HG02938 (cell line): ENCODE results near the gene LUC7L.
A peak's percentile ranks its signal among the peaks of the same experiment; 100 is the strongest.
"Not testable (repeated sequence)": the region's sequence is repeated elsewhere in the genome, so short reads cannot be mapped to it uniquely, and the experiment has no call there.

Experiments
- ATAC-seq: cut with Tn5 transposase; IDR thresholded peaks from one replicate; pipeline ENCODE4 v1.9.1; 2021; ENCODE audit warnings: mild to moderate bottlenecking, moderate library complexity; ENCODE audit not compliant: unreplicated experiment

LUC7L gene, protein sequence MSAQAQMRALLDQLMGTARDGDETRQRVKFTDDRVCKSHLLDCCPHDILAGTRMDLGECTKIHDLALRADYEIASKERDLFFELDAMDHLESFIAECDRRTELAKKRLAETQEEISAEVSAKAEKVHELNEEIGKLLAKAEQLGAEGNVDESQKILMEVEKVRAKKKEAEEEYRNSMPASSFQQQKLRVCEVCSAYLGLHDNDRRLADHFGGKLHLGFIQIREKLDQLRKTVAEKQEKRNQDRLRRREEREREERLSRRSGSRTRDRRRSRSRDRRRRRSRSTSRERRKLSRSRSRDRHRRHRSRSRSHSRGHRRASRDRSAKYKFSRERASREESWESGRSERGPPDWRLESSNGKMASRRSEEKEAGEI

GRCh38 chr16:228852-229730 is at the start of gene LUC7L:
TSS of gene LUC7L (minus strand) at chr16:229449. CDS start at chr16:229339, 110 bp downstream.
- peak; percentile 81 for ATAC-seq

- ATAC-seq, result no peak
Measured at GRCh38 chr16:278863-279366, 49.7 kb upstream of the LUC7L start.

DNA sequence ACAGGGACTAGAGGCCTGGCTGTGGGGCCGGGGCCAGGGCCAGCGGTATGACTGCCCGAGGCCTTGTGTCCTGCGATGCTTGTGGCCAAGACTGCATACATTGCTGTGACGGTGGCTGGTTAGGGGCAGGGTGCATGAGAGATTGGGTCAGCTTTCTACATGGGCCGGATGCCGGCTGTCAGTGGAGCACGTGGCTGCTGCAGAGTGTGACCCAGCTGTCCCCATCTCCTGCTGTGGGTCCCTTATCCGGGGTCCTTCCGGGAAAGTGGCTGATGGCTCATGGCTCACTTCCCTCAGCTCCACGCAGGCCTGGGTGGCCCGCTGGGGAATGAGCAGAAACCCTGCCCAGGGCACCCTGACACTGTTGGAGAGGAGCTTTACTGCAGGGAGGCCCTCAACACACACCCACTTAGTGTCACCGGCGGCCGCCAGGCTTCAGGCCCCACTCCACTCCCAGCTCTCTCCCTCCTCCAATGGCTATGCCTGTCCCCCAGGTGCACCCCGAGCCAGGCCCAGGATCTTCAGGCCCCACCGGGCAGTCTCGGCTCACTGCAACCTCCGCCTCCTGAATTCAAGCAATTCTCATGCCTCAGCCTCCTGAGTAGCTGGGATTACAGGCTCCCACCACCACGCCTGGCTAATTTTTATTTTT is 47.3 kb upstream of the LUC7L start:
- no peak for ATAC-seq

DNA sequence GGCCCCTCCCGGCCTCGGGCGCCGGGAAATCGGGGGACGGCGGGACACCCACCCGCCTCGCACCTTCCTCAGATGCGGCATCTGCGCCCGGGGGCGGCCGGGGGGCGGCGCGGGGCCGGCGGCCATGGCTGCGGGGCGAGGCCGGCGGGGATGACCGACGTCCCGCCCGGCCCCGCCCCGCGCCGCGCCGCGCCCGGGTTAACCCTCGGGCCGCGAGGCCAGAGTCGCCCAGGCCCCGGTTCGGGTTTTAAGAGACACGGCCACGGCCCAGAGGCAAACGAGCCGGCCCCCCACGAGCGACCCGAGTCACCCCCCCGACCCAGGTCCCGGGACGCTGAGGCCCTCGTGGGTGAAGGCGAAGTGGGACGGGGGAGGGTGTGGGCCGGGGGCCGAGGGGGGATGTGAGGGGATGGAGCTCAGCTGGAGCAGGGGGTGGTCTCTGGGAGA is 46.6 kb upstream of the LUC7L start, which contains the start of gene RGS11:
Gene RGS11 (minus strand): TSS at position 159 of the 447 bp plus-strand sequence. CDS start 33 bp downstream, at position 126.
- no peak for ATAC-seq

DNA sequence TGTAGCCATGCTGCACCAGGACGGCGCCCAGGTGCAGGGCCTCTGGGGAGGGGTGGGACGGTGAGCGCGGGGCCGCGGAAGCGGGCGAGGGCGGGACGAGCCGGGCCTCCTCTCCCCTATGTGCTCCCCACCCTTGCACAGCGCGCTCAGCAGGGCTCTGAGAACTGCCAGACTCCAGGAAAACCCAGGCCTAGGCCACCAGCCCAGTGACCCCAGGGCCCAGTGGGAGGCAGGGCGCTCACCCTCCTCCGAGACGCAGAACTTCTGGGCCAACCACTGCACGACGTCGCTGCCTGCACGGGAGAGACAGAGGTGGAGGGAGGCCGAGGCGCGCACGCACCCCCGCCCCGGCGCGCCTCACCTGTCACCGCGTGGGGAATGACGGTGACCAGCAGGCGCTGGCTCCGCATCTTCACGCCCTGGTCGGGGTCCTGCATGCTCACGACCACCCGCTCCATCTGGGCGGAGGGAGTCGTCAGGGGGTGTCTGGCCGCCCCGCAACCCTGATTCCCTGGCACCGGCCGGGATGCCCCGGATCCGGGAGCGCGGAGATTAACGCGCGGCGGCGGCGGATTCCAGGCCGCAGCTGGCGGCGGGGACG is 45.9 kb upstream of the LUC7L start:
- ATAC-seq, result no peak

GRCh38 chr16:273547-274421 is 44.5 kb upstream of the LUC7L start:
- ATAC-seq, result no peak

- no peak for ATAC-seq
Measured at GRCh38 chr16:272633-273546, 43.6 kb upstream of the LUC7L start.

DNA sequence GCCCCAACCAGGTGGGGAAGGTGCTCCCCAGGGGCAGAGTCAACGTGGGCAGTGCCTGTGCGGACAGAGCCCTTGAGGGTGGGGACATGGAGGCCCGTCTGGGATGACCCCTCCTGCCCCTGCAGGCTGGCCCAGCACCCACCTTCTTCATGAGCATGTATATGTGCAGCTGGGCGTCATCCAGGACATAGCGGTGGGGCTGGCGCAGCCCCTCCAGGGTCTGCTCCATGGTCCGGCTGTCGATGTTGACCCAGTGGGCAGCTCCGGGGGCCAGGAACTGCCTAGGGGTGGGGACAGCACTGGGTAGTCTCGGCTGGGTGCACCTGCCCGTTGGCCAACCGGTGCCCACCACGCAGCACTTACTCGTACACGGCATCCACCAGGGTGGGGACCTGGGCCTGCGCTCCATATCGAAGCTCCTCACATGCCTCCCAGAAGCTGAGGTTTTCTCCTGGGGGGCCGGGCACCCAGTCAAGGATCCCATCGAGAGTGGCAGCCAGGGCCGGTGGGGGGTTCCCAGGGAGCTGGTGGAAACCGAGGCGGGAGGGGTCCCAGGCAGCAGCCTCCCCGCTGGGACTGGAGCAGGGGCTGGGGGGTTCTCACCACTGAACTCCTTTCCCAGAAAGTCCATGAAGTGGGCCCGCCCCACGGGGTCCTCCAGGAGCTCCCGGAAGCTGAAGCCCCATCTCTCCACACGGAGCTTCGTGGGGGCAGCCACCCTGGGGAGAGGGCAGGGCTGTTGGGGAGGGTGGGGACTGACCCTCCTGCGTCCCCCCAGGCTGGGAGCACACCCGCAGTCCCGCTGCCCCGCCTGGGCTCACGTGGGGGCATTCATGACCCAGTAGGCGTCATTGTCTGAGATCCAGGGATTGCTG is 41.4 kb upstream of the LUC7L start:
- no peak for ATAC-seq

- no peak for ATAC-seq
Measured at GRCh38 chr16:269061-269796, 40.0 kb upstream of the LUC7L start.

DNA sequence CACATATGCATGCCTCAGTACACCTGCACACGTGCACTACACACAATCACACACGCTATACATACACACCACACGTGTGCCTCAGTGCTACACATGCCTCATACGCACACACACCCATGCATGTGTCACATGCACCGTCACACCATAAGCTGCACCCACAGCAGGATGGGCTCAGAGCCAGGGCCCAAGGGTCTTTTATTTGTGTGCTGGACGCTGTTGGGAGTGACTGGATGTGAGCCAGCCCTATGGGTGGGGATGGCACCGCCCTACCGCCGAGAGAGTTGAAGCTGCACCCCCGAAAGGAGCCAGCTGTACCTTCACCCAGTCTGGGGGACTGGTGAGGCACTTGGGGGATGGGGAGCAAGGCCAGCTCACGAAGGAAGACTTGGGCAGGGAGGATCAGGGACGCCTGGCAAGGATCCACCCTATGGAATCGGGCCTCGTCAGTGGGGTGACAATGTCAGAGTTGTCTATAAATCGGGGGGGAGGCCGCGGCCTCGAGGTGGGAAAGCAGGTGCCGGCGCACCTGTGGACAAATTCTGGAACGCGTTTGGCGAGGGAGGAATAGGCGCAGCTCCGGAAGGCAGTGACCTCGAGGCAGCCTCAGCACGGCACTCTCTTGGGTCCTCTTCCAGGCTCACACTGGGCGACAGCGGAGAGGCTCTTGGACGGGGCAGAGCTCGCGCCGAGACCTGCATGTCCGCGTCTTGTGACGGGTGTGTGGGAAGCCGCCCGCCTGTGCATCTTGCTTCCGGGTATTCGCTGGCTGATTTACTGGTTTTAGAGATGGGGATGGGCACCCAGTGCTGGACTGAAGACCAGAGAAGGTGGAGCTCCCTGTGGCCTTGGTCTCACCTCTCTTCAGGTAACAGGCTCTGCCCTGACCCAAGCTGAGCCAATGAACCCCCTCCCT is 39.1 kb upstream of the LUC7L start:
- ATAC-seq, result no peak

DNA sequence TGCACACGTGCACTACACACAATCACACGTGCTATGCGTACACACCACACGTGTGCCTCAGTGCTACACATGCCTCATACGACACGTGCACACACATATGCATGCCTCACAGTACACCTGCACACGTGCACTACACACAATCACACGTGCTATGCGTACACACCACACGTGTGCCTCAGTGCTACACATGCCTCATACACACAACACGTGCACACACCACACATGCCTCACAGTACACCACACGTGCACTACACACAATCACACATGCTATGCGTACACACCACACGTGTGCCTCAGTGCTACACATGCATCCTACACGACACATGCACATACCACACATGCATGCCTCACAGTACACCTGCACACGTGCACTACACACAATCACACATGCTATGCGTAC is 38.3 kb upstream of the LUC7L start:
- ATAC-seq, result not testable (repeated sequence)

- no peak for ATAC-seq
Measured at GRCh38 chr16:266258-267164, 37.3 kb upstream of the LUC7L start.

DNA sequence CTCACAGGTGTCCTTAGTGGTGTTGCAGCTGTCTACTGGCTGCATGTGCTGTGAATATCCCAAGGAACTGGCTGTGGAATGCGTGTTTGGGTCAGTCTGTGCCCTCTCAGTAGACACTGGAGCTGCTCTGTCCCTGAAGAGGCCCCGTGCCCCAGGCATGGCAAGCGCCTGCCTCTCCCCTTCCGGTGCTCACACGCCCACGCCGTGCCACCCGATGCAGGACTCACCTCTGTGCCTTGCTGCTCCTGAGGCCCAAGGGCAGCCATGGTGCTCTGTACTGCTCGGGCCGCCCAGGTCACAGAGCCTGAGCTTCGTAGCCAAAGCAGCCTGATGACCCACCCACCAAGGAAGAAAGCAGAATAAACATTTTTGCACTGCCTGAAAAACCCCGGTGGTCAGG is 36.5 kb upstream of the LUC7L start:
- ATAC-seq, result no peak

- ATAC-seq, result no peak
Measured at GRCh38 chr16:265002-265529, 35.8 kb upstream of the LUC7L start.
